ENCODE measurements around the gene CCDC188.

- TF ChIP-seq CTCF (IDR thresholded peaks at IDR 0.05; ENCODE audit: low read depth, low read length) (no peak), POLR2A (IDR thresholded peaks at IDR 0.05; ENCODE audit: extremely low read depth, insufficient read length) (no peak), MAX (IDR thresholded peaks at IDR 0.05; ENCODE audit: low read depth, low read length) (no peak), MYC (IDR thresholded peaks at IDR 0.05; ENCODE audit: low read depth, low read length) (no peak)
These were observed 7.7 kb upstream of the CCDC188 start for GRCh38 chr22:20158391-20159036.
